Body of pancreas (tissue), 4 donors: ENCODE results near the gene GOLT1A.

Experiments used
- POLR2A ChIP-seq, 3 donors: fragments of 450-650 bp; IDR thresholded peaks; one replicate each; pipeline ENCODE4 v1.6.1; 2016; ENCODE audit warnings: antibody characterized with exemption in 3 of 3, mild to moderate bottlenecking in 2 of 3
- TF ChIP-seq, protein P1 (sequence below), 7 experiments: fragments of 450-650 bp in 4 of 7; fragments of 200-600 bp in 3 of 7; sonication (generic) in 3 of 7; IDR thresholded peaks; one replicate each; pipeline ENCODE4 v1.5.1; 2016 to 2019; ENCODE audit warnings: antibody characterized with exemption in 7 of 7

DNA sequence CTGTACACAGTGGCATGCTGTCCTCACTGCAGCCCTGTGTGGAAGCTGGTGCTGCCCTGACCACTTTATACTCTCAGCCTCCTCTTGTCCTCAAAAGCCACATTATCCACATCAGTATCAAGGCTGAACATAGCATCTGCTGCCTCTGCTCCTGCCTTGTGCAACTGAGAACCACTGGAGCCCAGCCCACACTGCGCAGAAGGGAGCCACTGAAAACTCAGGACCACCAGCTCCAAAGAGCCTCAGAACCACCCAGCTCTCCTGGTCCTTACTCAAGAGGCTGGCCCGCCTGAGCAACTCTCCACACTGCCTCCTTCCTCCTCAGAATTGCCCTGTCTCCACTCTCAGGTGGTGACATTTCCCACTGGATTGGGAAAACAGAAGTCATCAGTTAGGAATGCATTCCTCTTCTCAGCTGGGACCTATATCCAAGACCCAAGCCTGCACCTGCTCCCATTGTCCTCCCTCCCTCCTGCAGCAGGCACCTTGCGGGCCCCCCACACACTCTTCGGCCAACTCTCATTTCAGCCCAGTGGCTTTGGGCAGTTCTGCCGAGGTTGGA lies 10.5 kb downstream of the GOLT1A start:
- TF ChIP-seq, protein P1, sequence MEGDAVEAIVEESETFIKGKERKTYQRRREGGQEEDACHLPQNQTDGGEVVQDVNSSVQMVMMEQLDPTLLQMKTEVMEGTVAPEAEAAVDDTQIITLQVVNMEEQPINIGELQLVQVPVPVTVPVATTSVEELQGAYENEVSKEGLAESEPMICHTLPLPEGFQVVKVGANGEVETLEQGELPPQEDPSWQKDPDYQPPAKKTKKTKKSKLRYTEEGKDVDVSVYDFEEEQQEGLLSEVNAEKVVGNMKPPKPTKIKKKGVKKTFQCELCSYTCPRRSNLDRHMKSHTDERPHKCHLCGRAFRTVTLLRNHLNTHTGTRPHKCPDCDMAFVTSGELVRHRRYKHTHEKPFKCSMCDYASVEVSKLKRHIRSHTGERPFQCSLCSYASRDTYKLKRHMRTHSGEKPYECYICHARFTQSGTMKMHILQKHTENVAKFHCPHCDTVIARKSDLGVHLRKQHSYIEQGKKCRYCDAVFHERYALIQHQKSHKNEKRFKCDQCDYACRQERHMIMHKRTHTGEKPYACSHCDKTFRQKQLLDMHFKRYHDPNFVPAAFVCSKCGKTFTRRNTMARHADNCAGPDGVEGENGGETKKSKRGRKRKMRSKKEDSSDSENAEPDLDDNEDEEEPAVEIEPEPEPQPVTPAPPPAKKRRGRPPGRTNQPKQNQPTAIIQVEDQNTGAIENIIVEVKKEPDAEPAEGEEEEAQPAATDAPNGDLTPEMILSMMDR (IDR thresholded peaks at IDR 0.05): no peak
- TF ChIP-seq POLR2A (IDR thresholded peaks at IDR 0.05): no peak
